SKM-1 treated with dmso at 0.1 percent for 144 hours (cell line): ENCODE results near the gene CYB561.

Experiments
- DNase-seq: peaks from one replicate; lab custom pipeline; 2025; ENCODE audit not compliant: unreplicated experiment; lab: John Stamatoyannopoulos, UW

CYB561 gene

DNA sequence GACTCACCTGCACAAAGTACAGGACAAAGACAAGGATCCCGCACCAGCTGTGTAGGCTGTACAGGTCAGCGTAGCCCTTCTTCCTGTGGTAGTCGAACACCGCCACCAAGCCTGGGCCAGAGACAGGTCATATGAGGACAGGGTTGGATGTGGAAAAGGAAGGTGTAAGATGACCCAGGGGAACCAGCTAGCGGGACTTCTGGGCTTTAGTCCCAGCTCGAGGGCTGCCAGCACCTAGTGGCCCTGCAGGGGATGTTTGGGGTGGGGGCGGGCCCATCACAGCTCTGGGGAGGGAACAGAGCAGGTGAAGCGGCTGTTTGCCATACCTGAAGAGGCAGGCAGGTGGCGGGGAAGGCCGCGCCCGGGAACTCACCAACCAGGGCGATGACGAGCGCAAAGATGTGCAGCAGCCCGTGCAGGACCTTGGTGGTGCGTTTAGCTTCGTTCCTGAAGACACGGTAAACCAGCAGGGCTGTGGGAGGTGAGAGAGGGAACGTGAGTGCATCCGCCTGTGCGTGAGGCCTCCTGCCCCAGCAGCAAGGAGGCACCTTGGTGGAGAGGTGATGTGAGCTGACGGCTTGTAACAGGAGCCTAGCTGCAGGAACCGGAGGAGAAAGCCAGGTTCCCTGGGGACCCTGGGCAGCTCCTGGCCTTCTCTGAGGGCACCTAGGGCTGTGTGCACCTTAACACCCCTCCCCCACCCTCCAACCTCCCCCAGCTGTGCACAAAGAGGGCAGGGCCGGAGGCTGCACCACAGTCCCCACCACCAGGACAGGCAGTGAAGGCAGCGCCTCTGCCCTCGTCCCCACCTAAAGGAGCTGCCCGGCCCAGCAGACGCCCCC is 10.2 kb downstream of the CYB561 start:
- DNase-seq, result no peak

DNA sequence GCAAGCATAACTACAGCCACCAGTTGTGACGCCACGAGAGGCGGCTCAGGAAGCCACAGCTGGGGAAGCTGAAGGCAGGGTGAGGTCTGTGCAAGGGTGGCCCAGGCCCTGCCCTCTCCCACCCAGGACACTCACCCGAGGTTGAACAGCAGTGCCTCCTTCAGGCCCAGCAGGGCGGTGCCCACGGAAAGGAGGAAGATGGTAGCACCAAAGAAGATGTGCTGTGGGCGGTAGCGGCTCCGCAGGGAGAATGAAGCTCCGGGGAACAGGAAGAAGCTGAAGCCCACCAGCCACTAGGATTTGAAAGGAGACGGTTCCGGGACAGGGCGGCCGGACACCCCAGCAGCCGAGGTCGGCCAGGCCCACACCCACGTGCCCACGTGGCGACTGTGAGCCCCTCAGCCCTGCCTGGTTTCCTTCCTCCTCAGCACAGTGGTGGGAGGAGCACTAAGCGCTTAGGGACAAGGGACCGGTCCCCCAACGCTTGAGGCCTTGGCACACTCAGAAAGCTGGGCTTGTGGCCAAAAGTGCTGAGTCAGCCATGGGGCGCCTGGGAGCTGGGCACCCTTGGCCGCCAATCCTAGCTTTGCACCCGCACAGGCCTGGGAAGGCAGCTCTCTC is 11.0 kb downstream of the CYB561 start:
- DNase-seq, result no peak

- DNase-seq, result no peak
Observed at GRCh38 chr17:63433746-63434591, 12.1 kb downstream of the CYB561 start.

- DNase-seq, result no peak
Observed at GRCh38 chr17:63431939-63432804, 13.9 kb downstream of the CYB561 start.

DNA sequence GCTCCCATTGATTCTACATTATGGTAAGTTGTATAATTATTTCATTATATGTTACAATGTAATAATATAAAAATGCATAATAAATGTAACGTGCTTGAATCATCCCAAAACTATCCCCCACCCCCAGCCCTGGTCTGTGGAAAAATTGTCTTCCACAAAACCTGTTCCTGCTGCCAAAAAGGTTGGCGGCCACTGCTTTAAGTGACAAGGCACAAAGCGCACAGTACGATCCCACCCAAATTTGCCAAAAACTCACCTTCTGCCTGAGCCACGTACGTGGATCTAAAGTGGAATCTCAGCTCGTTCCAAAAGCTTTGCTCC is 14.5 kb downstream of the CYB561 start:
- DNase-seq, result no peak

DNA sequence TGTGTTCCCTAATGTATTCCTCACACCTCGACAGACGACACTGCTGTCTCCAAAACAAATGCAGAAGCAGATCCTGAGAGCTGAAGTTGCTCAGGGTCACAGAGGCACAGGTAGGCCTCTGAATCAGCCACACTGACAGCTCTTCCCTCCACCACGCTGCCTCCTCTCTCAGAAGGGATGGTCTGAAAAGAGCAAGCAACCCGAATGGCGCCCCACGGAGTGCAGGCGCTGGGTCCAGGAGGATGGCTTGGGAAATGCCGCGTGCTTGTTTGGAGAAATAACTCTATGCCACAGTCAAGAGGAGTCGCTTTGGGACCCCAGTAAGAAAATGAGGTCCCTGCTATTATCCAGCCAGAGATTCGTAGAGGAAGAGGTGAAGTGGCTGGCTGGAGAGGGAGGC is 15.9 kb downstream of the CYB561 start:
- DNase-seq, result no peak

GRCh38 chr17:63429766-63430165 is 16.3 kb downstream of the CYB561 start:
- no peak for DNase-seq

DNA sequence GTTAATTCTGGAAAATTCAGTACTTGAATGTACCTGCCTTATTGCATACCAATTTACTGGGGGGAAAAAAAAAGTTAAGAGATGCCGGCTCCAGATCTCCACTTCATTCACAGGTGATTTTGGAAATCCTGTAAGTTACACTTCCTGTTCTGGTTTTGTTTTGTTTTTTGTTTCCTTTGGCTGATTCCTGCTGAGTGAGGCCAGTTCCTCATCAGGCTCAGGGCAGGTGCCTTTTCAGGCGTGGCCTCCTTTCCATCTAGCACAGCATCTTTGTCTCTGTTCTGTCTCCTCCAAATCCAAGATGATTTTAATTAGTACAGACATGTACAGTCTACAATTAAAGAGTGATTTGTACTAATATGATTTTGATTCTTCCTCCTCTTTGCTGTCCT is 19.2 kb downstream of the CYB561 start:
- no peak for DNase-seq

- no peak for DNase-seq
Observed at GRCh38 chr17:63426041-63426916, 19.8 kb downstream of the CYB561 start.

- DNase-seq, result peak; percentile 59
Observed at GRCh38 chr17:63425483-63425882, 20.6 kb downstream of the CYB561 start.

DNA sequence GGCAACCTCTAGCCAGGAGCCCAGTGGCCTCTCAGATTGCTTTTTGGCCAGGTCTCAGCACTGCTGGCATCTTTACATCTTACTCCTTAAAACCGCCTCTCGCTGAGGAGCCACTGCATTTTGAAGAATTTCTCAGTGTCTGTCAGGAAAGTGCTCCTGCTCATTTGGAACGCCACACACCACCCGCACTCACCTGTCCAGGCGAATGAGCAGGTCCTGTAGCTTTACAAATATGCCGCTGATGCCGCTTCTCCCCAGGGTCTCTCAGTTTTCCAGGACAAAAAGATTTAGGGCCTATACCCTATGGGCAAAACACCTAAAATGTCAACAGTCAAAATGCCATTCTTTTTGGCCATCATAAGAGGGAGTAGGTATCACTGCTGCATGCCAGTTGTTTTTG is 22.1 kb downstream of the CYB561 start:
- DNase-seq, result no peak

GRCh38 chr17:63423251-63423950 is 22.7 kb downstream of the CYB561 start:
- no peak for DNase-seq

DNA sequence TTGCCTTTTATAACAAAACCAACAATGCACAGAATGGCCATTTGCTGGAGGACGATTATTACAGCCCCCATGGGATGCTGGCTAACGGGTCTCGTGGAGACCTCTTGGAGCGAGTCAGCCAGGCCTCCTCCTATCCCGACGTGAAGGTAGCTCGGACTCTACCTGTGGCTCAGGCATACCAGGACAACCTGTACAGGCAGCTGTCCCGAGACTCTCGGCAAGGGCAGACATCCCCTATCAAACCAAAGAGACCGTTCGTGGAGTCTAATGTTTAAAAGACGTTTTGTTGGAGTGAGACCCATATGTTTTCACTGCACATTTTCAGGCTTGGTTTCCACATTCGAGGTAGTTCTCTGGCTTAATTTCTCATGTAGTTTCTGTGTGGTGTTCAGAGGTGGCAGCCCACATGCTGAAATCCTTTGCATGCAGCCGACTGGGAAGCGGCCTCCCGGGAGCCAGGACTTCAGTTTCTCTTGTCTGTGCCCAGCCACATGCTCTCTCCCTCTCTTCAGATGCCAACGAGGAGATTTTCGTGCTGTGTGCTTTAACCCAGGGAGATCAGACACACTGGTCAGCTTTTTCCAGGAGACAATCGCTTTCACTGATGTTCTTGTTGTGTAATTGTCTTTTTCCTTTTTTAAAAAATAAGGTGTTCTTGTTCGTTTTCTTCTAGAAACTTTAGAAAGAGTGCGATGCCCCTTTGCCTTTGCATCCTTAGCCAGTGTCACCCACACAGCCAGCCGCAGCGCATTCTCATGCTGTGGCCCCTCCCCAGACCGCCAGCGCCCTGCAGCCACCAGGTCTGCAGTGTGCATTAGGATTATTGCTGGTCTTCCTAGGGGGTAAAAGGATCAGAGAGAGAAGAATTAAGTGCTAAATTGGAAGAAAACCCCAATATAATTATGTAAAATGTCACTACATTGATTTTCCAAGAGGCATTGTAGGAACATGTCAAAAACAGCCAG is 24.1 kb downstream of the CYB561 start:
- DNase-seq, result no peak

- no peak for DNase-seq
Observed at GRCh38 chr17:63420868-63421680, 25.0 kb downstream of the CYB561 start.

GRCh38 chr17:63419949-63420867 is 25.9 kb downstream of the CYB561 start:
- DNase-seq, result no peak

DNA sequence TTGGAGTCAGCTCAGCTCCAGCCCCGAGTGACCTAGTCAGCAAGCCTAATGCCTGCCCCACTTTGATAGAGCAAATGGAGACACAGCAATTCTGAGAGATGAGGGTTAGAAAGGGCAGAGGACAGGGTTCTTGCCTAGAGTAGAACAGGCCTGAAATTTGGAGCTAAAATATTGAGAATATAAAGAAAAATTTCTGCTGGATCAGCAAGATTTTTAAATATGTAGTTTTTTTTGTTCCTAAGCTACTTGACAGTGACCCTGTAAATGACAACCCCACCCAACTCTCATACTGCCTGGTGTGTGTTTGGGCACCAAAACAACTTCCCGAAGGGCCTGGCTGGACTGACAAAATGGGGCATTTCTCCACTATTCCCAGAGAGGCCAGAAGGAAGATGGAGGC is 26.7 kb downstream of the CYB561 start:
- DNase-seq, result no peak
